G401 (cell line): ENCODE results near the gene BIRC2. TPM values are rescaled to one million over a fixed set of nuclear protein-coding genes. Genes with fewer than 3 reads are reported as not detected.
"Not testable (repeated sequence)": the region's sequence is repeated elsewhere in the genome, so short reads cannot be mapped to it uniquely, and the experiment has no call there.

Experiments
- DNase-seq: peaks from one replicate; pipeline ENCODE4 v3.0.0-alpha.2; 2015; ENCODE audit warnings: low spot score
- in situ Hi-C: cut with HindIII; loops from 2 replicates; pipeline ENCODE4 v1.10.0; 2016; ENCODE audit warnings: low sequenced_read_pairs, mixed read lengths
- total RNA-seq: library from RNA; depleted of rRNA; stranded (reverse); fragments of >200 nt; shearing (Covaris generic); gene quantifications from 2 replicates; pipeline ENCODE4 v1.2.3, GENCODE V29; 2014

Gene BIRC2
- total RNA-seq, 1 experiment from 2014 or later, result 105 TPM

DNA sequence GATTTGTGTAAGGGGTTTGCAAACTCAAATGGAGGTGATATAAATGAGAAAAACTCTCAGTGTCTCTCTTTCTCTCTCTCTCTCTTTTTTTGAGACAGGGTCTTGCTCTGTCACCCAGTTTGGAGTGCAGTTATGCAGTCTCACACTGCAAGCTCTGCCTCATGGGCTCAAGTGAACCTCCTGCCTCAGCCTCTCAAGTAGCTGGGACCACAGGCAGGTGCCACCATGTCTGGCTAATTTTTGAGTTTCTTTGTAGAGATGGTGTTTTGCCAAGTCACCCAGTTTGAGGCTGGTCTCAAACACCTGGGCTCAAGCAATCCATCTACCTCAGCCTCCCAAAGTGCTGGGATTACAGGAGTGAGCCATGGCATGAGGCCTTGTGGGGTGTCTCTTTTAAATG, 26.8 kb upstream of the BIRC2 start:
- no peak for DNase-seq
- in situ Hi-C loops, result no loop called here

DNA sequence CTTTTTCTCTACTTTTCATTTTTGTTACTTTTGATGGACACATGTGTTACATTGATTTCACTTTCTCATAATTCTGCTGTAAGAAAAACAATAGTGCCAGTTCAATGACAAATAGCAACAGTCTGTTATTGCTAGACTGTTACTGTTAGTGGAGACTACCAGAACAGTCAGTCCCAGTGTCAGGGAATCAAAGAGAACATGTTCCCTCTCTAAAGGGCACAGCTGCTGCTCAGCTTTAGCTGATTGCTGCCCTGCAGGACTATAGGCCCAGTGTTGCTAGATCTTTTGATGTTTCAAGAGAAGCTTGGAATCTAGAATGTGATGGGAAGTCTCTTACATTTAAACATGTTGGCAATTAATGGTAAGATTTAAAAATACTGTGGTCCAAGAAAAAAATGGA, 26.3 kb upstream of the BIRC2 start:
- no peak for DNase-seq
- in situ Hi-C loops, result no loop called here

DNA sequence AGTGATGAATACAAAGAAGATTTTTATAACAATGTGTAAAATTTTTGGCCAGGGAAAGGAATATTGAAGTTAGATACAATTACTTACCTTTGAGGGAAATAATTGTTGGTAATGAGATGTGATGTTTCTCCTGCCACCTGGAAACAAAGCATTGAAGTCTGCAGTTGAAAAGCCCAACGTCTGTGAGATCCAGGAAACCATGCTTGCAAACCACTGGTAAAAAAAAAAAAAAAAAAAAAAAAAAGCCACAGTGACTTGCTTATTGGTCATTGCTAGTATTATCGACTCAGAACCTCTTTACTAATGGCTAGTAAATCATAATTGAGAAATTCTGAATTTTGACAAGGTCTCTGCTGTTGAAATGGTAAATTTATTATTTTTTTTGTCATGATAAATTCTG, 24.5 kb upstream of the BIRC2 start:
- in situ Hi-C loops, result no loop called here

DNA sequence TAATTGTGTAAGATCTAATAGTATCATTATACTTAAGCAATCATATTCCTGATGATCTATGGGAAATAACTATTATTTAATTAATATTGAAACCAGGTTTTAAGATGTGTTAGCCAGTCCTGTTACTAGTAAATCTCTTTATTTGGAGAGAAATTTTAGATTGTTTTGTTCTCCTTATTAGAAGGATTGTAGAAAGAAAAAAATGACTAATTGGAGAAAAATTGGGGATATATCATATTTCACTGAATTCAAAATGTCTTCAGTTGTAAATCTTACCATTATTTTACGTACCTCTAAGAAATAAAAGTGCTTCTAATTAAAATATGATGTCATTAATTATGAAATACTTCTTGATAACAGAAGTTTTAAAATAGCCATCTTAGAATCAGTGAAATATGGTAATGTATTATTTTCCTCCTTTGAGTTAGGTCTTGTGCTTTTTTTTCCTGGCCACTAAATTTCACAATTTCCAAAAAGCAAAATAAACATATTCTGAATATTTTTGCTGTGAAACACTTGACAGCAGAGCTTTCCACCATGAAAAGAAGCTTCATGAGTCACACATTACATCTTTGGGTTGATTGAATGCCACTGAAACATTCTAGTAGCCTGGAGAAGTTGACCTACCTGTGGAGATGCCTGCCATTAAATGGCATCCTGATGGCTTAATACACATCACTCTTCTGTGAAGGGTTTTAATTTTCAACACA, 23.3 kb upstream of the BIRC2 start:
- DNase-seq, result no peak
- in situ Hi-C loops, result no loop called here

More for the DNA sequence above, 24.5 kb upstream of the BIRC2 start:
- no peak for DNase-seq

DNA sequence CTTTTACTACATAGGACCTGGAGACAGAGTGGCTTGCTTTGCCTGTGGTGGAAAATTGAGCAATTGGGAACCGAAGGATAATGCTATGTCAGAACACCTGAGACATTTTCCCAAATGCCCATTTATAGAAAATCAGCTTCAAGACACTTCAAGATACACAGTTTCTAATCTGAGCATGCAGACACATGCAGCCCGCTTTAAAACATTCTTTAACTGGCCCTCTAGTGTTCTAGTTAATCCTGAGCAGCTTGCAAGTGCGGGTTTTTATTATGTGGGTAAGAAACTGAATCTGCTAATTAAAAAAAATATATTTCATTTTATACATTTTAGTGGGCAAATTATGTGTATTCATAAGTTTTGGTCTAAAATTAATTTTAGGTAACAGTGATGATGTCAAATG, 21.9 kb upstream of the BIRC2 start:
- DNase-seq, result no peak
- in situ Hi-C loops, result no loop called here

DNA sequence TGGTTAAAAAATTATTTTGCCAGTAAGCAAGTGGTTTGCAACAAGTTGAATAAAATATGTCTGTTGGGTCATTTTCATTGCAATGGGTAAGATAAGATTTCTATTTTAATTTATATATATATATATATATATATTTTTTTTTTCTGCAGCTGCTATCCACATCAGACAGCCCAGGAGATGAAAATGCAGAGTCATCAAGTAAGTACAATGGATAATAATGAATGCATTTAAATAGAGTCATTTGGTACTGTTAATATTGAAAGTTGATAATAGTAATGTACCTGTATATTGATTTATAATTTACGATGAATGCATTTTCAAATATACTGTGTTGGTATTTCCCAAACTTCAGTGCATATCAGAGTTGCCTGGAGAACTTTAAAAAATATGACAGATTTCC, 18.3 kb upstream of the BIRC2 start:
- DNase-seq, result no peak
- in situ Hi-C loops, result no loop called here

DNA sequence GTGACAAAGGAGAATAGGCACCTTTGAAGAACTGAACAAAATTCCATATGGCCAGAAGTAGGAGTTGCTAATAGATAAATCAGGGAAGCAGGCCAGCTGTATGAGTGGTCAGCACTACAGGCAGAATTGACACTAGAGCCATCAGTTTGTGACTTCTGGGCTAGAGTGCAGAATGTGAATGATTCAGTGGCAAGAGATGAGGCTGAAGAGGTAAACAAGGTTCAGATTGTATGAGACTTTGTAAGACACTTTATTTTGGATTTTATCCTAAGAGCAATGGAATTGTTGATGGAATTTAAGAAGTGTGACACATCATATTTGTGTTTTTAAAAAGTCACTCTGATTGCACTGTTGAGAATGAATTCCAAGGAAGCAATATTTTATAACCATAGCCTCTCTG, 16.8 kb upstream of the BIRC2 start:
- no peak for DNase-seq
- in situ Hi-C loops, result no loop called here

DNA sequence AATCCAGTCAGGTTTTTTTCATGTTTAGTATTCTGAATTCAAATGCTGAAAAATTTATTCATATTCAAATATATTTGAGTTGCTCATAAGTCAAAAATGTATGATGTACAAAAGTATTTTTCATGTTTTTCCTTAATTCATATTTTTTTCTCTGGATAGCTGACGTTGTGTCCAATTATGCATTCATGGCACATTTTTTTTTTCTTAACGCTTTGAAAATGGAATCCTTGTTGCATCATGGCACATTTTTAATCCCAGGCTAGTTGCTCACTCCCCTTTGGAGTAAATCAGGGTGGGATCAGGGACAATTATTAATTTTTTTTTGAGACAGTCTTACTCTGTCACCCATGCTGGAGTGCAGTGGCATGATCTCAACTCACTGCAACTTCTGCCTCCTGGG, 15.7 kb upstream of the BIRC2 start:
- in situ Hi-C loops, result no loop called here
- no peak for DNase-seq

DNA sequence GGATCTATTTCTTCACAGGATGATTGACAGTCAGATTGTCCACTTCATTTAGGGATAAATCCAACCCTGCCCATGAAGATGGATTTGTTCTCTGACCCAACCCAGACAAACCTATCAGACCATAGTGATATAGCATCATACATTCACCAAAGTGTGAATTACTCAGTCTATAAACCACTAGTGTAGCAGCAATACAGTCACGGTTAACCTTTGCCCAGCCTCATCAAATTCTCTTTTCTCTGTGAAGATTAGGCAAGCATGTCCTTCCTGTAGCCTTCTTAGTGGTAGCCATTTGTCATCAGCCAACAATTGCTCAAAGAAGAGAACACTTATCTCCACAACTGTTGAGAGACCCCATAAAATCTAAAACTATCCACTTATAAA, 14.4 kb upstream of the BIRC2 start:
- in situ Hi-C loops, result no loop called here
- no peak for DNase-seq

DNA sequence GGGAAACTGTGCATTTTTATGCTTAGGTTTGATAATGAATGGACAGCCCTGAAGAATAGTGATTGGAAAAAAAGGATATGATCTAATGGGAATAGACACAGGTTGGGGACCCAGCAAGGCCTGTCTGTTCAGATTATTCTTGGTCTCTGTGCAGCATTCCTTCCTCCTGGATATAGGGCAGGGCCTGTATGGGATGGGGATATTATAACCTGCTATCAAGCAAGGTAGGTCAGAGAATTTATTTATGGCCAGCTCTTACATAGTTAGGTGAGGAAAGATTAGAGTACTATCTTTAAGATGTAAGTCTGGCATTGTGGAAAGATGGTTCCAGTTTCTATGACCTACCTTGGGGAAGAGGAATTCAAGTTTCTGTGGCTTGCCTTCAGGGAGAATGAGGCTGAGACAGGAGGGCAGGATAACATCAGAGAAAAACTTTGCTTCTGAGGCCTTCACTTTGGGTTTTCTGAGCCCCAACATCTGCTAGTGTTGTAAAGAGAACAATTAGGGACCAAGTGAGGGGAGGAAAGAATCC, 8.5 kb upstream of the BIRC2 start:
- DNase-seq, result no peak

DNA sequence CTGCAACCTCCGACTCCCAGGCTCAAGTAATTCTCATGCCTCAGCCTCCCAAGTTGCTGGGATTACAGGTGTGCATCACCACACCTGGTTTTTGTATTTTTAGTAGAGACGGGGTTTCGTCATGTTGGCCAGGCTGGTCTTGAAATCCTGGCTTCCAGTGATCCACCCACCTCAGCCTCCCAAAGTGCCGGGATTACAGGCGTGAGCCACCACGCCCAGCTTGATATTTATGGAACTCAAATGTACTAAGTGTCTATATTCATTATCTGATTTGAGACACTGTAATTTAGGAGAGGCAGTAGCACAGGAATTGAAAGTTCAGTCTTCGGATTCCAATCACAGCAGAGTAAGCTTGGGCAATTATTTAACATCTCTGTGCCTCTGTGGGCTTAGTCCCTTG, 5.7 kb upstream of the BIRC2 start:
- DNase-seq, in situ Hi-C loops: not testable (repeated sequence)

More for the DNA sequence above, 8.5 kb upstream of the BIRC2 start:
- in situ Hi-C loops, result no loop called here

DNA sequence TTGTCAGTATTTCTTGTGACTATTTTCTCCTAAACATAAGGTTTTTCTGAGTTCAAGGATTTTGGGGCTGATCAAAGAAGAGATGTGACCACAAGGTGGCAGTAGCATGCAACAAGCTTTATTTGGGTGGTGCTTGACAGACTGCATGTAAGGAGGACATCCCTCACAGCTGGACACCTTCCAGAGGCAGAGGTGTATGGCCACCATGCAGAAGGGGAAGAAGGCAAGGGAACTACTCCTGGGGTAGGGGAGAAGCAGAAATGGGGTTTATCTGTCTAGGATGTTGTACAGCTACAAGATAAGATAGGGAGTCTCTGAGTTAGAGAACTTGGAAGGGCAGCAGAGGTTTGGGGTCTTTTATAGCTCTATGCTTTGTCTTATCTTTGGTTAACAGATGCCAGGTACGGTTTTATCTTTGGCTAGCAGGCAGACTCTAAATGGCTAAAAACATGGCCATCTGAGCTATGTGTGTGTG, 5.1 kb upstream of the BIRC2 start:
- in situ Hi-C loops, result no loop called here
- peak; percentile 76 for DNase-seq

DNA sequence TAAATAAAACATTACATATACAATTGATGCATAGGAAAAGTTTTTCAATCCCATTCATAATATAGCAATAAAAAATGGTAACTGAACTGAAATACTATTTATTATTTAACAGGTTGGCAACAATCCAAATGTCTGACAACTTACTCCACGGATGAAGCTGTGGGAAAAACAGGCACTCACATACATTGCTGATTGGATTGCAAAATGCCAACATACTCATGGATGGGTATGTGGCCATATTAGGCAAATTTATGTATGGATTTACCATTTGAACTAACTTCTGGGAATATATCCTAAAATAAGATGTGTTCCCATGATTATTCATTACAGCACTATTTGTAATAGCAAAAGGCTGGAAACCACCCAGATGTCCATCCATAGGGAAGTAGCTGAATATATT, 3.2 kb upstream of the BIRC2 start:
- no peak for DNase-seq
- in situ Hi-C loops, result no loop called here

DNA sequence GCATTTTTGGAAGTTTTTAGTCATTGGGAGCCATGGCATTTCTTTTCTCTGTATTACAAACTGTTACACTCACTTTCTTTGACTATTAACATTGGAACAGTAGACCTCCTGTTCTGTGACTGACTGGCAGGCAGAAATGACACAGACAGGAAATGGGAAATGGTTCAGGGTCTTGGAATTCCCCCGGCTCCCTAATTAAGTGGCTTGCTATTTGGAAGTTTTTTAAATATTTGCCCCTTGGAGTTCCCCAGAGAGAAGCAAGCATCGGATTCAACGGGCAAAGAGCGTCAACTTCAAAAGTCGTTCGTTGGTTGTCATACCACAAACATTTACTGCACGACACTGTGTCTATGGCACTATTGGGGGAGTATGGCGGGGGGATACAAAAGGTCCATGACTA, 1.1 kb upstream of the BIRC2 start:
- peak; percentile 52 for DNase-seq
- in situ Hi-C loops, result no loop called here

DNA sequence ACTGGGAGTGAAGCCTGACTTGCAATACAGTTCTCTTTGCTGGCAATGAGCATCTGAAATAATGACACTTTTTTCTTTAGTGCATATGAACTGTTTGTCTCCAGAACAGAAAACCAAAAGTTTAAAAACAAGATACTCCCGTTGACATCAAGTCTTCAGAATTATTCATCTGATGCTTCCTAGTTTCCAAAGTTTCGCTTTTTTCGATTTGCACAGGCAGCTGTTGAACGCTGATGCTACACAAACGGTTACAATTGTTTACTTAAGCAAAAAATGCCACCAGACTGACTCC, 612 bp upstream of the BIRC2 start:
- in situ Hi-C loops, result no loop called here
- no peak for DNase-seq

DNA sequence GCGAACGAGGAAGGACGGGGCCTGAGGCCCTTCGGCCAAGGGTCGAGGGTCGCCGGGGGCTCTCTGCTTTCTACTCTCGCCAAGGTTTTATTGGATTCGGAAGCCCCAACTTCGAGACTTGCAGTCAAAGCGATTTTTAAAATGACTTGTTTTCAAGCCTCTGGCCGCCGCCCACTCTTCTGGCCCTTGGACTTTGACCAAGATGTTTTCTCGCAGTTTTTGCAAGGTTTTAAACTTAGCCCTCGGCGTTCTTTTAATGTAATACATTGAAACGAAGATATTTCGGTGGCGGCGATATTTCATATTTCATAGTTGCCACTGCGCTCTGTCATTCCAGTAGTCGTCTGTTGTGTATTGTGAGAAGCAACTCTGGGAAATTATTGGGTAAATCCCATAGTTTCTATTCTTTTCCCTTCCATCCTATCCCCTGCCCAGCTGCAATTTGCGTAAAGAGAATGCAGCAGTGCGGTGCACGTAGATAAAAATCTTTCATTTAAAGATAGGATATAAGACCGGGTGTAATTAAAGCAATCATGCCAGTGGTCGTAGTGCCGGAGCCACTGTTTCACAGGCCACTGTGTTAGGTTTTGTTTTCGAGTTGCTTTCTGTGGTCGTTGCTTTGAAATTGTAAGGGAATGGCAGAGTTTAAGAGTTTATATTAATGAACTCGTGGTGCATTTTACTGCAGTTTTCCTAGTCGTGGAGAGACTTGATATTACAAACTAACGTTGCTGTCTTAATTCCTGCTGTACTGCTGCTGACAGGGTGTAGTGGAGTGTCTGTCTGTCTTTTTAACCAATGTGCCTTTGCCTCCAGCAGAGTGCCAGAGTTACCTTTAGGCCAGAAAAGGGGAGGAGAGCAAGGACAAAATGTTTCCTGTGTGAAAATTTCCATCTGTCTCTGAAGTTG, 702 bp downstream of the BIRC2 start:
- peak; percentile 53 for DNase-seq
- in situ Hi-C loops, result no loop called here

DNA sequence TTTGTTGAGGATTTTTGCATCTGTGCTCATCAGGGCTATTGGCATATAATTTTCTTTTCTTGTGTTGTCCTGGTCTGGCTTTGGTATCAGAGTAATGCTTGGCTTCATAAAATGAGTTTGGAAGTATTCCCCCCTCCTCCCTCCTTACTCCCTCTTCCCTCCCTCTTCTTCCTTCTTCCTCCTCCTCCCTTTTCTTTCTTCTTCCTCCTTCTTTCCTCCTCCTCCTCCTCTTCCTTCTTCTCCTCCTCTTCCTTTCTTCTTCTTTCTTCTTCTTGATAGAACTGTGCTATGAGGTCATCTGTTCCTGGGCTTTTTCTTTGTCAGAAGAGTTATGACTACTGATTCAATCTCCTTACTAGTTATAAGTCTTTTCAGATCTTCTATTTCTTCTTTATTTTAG, 10.1 kb downstream of the BIRC2 start:
- no peak for DNase-seq
- in situ Hi-C loops, result no loop called here

DNA sequence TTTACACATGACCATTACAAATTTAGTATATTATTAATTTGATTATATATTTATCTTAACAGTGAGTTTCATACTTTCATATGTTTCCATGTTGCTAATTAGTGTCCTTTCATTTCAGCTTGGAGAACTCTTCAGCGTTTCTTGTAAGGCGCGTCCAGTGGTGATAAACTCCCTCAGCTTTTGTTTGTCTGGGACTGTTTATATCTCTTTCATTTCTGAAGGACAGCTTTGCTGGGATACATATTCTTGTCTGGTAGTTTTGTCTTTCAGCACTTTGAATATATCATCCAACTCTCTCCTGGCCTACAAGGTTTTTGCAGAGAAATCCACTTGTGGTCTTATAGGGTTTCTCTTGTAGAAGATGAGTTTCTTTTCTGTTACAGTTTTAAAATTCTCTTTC, 12.4 kb downstream of the BIRC2 start:
- DNase-seq, result no peak
- in situ Hi-C loops, result no loop called here

DNA sequence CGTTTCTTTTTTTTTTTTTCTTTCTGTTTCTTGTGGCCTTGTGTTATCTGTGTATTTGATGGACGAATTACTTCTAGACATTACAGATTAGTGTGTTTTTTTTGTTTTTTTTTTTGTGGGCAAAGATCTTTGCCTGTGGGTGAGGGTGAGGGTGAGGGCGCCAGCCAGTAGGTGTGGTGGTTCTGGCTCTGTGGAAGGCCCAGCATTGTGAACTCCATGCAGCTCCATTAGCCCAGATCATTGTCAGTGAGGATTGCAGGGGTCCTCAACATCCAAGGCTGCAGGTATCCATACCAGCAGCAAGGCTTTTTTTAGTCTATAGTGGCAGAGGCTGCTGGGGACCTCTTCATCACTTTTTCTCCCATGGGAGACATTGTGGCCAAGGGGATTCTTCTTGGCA, 13.7 kb downstream of the BIRC2 start:
- in situ Hi-C loops, result no loop called here
- DNase-seq, result no peak
